H1 (cell line): ENCODE measurements around the gene SPATS2L. TPM values are rescaled to one million over a fixed set of nuclear protein-coding genes. Genes with fewer than 3 reads are reported as not detected.

Experiments used
- CTCF ChIA-PET: fragments of 300-600 bp; sonication (Branson Sonifier 250); formaldehyde crosslinking; loops from one replicate; lab custom pipeline; 2021; ENCODE audit not compliant: partially characterized antibody; lab: Charles Lee
- POLR2A ChIA-PET: fragments of 300-600 bp; sonication (Branson Sonifier 250); formaldehyde crosslinking; loops from one replicate; lab custom pipeline; 2021; ENCODE audit warnings: inconsistent platforms; ENCODE audit not compliant: partially characterized antibody; lab: Charles Lee
- DNase-seq, 2 experiments: peaks; one replicate each; pipeline versions ENCODE4 v3.0.0 to v3.0.0-alpha.2; 2010 to 2022; ENCODE audit warnings: low spot score in 2 of 2, low read depth in 1 of 2, mixed read lengths in 1 of 2
- FAIRE-seq: peaks from 2 replicates; lab custom pipeline; 2011; peaks lifted over from hg19 to GRCh38; lab: Jason Lieb, UNC
- H2AFZ ChIP-seq: 2 replicates; pipeline ENCODE4 v1.8.1; 2012; ENCODE audit warnings: low read length, inconsistent platforms
- H2AK5ac ChIP-seq: 2 replicates; pipeline ENCODE4 v1.6.1; 2013; ENCODE audit warnings: low read depth, low read length
- H2BK120ac ChIP-seq: replicated peaks from 2 replicates; pipeline ENCODE3; 2013; ENCODE audit warnings: low read depth, low read length, inconsistent platforms
- H2BK12ac ChIP-seq: 2 replicates; pipeline ENCODE4 v1.6.1; 2013; ENCODE audit warnings: low read depth, low read length
- H2BK15ac ChIP-seq: 2 replicates; pipeline ENCODE4 v1.6.1; 2013; ENCODE audit warnings: low read length
- H2BK20ac ChIP-seq: 2 replicates; pipeline ENCODE4 v1.6.1; 2013; ENCODE audit warnings: low read length
- H2BK5ac ChIP-seq: 2 replicates; pipeline ENCODE4 v1.6.1; 2013; ENCODE audit warnings: low read depth, low read length
- H3K14ac ChIP-seq: 2 replicates; pipeline ENCODE4 v1.6.1; 2013; ENCODE audit warnings: inconsistent platforms; ENCODE audit not compliant: insufficient read length
- H3K18ac ChIP-seq: 2 replicates; pipeline ENCODE4 v1.6.1; 2013; ENCODE audit warnings: low read length; ENCODE audit errors: extremely low read depth
- H3K23ac ChIP-seq: 2 replicates; pipeline ENCODE4 v1.6.1; 2013; ENCODE audit warnings: inconsistent platforms; ENCODE audit not compliant: insufficient read length
- H3K23me2 ChIP-seq: 2 replicates; pipeline ENCODE4 v1.6.1; 2013; ENCODE audit warnings: low read depth, low read length
- H3K27ac ChIP-seq: 2 replicates; pipeline ENCODE4 v1.6.1; 2011; ENCODE audit warnings: low read depth, low read length, inconsistent platforms
- H3K27me3 ChIP-seq, 4 experiments: replicated peaks in 1 of 4; 1 replicate in 1 of 4; 2 replicates in 3 of 4; pipeline versions ENCODE4 v1.6.1 to v1.8.1; 2011 to 2013; ENCODE audit warnings: low read length in 3 of 4, mild to moderate bottlenecking in 3 of 4, inconsistent platforms in 2 of 4, mixed read lengths in 2 of 4, moderate library complexity in 1 of 4; ENCODE audit not compliant: control insufficient read depth in 3 of 4, insufficient read depth in 3 of 4; ENCODE audit errors: extremely low read depth in 1 of 4
- H3K36me3 ChIP-seq, 4 experiments: 2 replicates each; pipeline versions ENCODE4 v1.6.1 to v1.8.1; 2011 to 2013; ENCODE audit warnings: mild to moderate bottlenecking in 4 of 4, low read length in 3 of 4, moderate library complexity in 2 of 4, control low read depth in 1 of 4, inconsistent platforms in 1 of 4; ENCODE audit not compliant: insufficient read depth in 4 of 4, control insufficient read depth in 2 of 4
- H3K4ac ChIP-seq: replicated peaks from 2 replicates; pipeline ENCODE3; 2013; ENCODE audit warnings: low read length, low read depth, mixed read lengths, inconsistent platforms; ENCODE audit not compliant: insufficient read length
- H3K4me1 ChIP-seq, 4 experiments: replicated peaks in 1 of 4; 1 replicate in 1 of 4; 2 replicates in 3 of 4; pipeline versions ENCODE4 v1.6.1 to v1.8.1; 2011 to 2013; ENCODE audit warnings: low read length in 3 of 4, inconsistent platforms in 2 of 4, mixed read lengths in 1 of 4; ENCODE audit not compliant: insufficient read depth in 4 of 4, control insufficient read depth in 3 of 4
- H3K4me2 ChIP-seq, 2 experiments: 2 replicates each; pipeline versions ENCODE4 v1.6.1 to v1.8.1; 2011 to 2013; ENCODE audit warnings: low read depth in 2 of 2, low read length in 2 of 2, control low read depth in 1 of 2, inconsistent platforms in 1 of 2, mild to moderate bottlenecking in 1 of 2; ENCODE audit not compliant: insufficient read depth in 1 of 2
- H3K4me3 ChIP-seq, 4 experiments: fragments of 200-600, 300-600 bp in 1 of 4; sonication (generic), shearing (Covaris generic), sonication (Bioruptor Twin) in 1 of 4; 2 replicates each; pipeline versions ENCODE4 v1.5.1 to v1.8.1; 2011 to 2016; ENCODE audit warnings: low read length in 4 of 4, low read depth in 3 of 4, control low read depth in 2 of 4, inconsistent platforms in 2 of 4, mild to moderate bottlenecking in 2 of 4, mixed read lengths in 1 of 4, moderate library complexity in 1 of 4; ENCODE audit not compliant: insufficient read depth in 2 of 4; ENCODE audit errors: extremely low read depth in 1 of 4
- H3K56ac ChIP-seq: replicated peaks from 2 replicates; pipeline ENCODE3; 2013; ENCODE audit warnings: low read depth, mild to moderate bottlenecking, mixed read lengths, low read length, inconsistent platforms; ENCODE audit not compliant: insufficient read length
- H3K79me1 ChIP-seq: 2 replicates; pipeline ENCODE4 v1.6.1; 2013; ENCODE audit warnings: low read depth, low read length, control low read depth
- H3K79me2 ChIP-seq, 2 experiments: 2 replicates each; pipeline versions ENCODE4 v1.6.1 to v1.8.1; 2012 to 2013; ENCODE audit warnings: low read length in 2 of 2, mild to moderate bottlenecking in 2 of 2, inconsistent platforms in 1 of 2; ENCODE audit not compliant: insufficient read depth in 2 of 2, control insufficient read depth in 1 of 2
- H3K9ac ChIP-seq, 4 experiments: replicated peaks in 1 of 4; 1 replicate in 1 of 4; 2 replicates in 3 of 4; pipeline versions ENCODE4 v1.6.1 to v1.8.1; 2011 to 2013; ENCODE audit warnings: low read depth in 3 of 4, low read length in 3 of 4, control low read depth in 2 of 4, mild to moderate bottlenecking in 2 of 4, moderate library complexity in 2 of 4, inconsistent platforms in 1 of 4; ENCODE audit errors: extremely low read depth in 1 of 4
- H3K9me3 ChIP-seq, 2 experiments: 2 replicates each; pipeline versions ENCODE4 v1.6.1 to v1.8.1; 2012 to 2013; ENCODE audit warnings: mild to moderate bottlenecking in 2 of 2, moderate library complexity in 2 of 2, control low read depth in 1 of 2, inconsistent platforms in 1 of 2, low read depth in 1 of 2, low read length in 1 of 2, mixed read lengths in 1 of 2; ENCODE audit not compliant: insufficient read depth in 2 of 2
- H4K20me1 ChIP-seq, 2 experiments: replicated peaks in 1 of 2; 2 replicates each; pipeline versions ENCODE3 to v1.8.1; 2011 to 2013; ENCODE audit warnings: inconsistent platforms in 2 of 2, low read length in 2 of 2, mild to moderate bottlenecking in 1 of 2; ENCODE audit not compliant: insufficient read depth in 2 of 2, control insufficient read depth in 1 of 2
- H4K5ac ChIP-seq: 2 replicates; pipeline ENCODE4 v1.6.1; 2013; ENCODE audit warnings: low read length, low read depth, mixed read lengths, inconsistent platforms; ENCODE audit not compliant: insufficient read length
- H4K8ac ChIP-seq: 2 replicates; pipeline ENCODE4 v1.8.0; 2013; ENCODE audit warnings: mild to moderate bottlenecking, moderate library complexity, low read length, inconsistent platforms; ENCODE audit not compliant: insufficient read depth; ENCODE audit errors: extremely low read depth
- H4K91ac ChIP-seq: replicated peaks from 2 replicates; pipeline ENCODE3; 2013; ENCODE audit warnings: low read length, mixed read lengths, inconsistent platforms; ENCODE audit not compliant: insufficient read length
- MAFK ChIP-seq: IDR thresholded peaks from 2 replicates; pipeline ENCODE4 v1.6.1; 2012; ENCODE audit warnings: low read depth, mild to moderate bottlenecking, improper control_type of control experiment, low read length
- RAD21 ChIP-seq, 2 experiments: IDR thresholded peaks in 1 of 2; conservative IDR thresholded peaks in 1 of 2; 2 replicates each; pipeline ENCODE4 v1.6.1; 2011; ENCODE audit warnings: low read depth in 2 of 2, low read length in 2 of 2, improper control_type of control experiment in 1 of 2, inconsistent platforms in 1 of 2, mild to moderate bottlenecking in 1 of 2, moderate library complexity in 1 of 2
- TAF7 ChIP-seq: optimal IDR thresholded peaks from 2 replicates; pipeline ENCODE3; 2011; ENCODE audit warnings: low read depth, mild to moderate bottlenecking, inconsistent platforms, low read length, moderate library complexity, borderline replicate concordance
- WGBS, 2 experiments: shearing (Covaris generic) in 1 of 2; methylation state at CpG; one replicate each; pipeline versions ENCODE4 v1.1.6 to v1.1.7; 2013 to 2015; ENCODE audit warnings: low lambda C conversion rate in 2 of 2, mixed read lengths in 2 of 2, inconsistent platforms in 1 of 2, low coverage in 1 of 2, missing lambda C conversion rate in 1 of 2; ENCODE audit not compliant: insufficient replicate concordance in 2 of 2, insufficient coverage in 1 of 2, insufficient read length in 1 of 2; ENCODE audit errors: extremely low coverage in 1 of 2, missing lambda C conversion rate in 1 of 2; 5-methylcytosine and 5-hydroxymethylcytosine counted together
- polyA plus RNA-seq, 7 experiments: library from polyadenylated mRNA; depleted of rRNA in 3 of 7; stranded (reverse) in 5 of 7; unstranded in 2 of 7; fragments of >200 nt in 5 of 7; fragments of 200-250 nt in 2 of 7; gene quantifications; 1 replicate in 5 of 7; 2 replicates in 1 of 7; 4 replicates in 1 of 7; pipeline versions ENCODE4 v1.2.1 to v1.2.3, GENCODE V29; 2011 to 2013; ENCODE audit warnings: missing spikeins in 2 of 7, mixed read lengths in 2 of 7
- total RNA-seq: library from RNA; stranded (reverse); fragmentation: NEBNext Ultra II Directional; extraction: Animal tissue kit (Norgen Biotek cat#: 25700); gene quantifications from 2 replicates; pipeline ENCODE4 v1.2.1, GENCODE V29; 2021

Gene SPATS2L
- total and polyA plus RNA-seq, 2 of the 8 experiments (the other 6 are each of a cell fraction or from before 2014, with no cell fraction given) = 67.3 to 189 TPM

DNA sequence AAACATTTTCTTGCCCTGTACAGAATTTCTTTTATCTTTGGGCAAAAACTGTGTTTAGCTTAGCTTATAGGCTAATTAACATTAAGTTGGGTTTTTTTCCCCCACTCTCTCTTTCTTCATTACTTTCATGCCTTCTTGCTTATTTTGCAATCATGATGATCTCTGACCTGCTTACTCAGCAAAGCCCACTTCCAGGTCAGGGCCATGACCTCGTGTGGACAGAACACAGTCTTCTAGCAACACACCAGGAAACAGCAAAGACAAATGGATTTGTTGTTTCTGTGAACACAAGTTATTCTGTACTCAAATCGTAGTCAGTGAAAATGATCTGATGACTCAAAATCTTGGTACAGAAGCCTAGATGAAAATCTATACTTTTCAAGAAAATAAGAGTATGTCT is 60.7 kb downstream of the SPATS2L start:
- Histone ChIP-seq H3K79me2 (peaks cover 0 to 92% of the 10 kb centered on the region in 2 experiments; a peak in 3 of 4 replicates), H3K27ac (no peak overlapping the region)
- CTCF ChIA-PET = no interaction called here

More for the DNA sequence above, 60.7 kb downstream of the SPATS2L start:
- no peak overlapping the region for H2AFZ ChIP-seq
- FAIRE-seq (no peak), DNase-seq (no peak)
- peaks cover 9% of the 10 kb centered on the region for H3K79me1 ChIP-seq
- TF ChIP-seq MAFK (peak; percentile 68; the same call in 1 of the 2 replicates), RAD21 (IDR thresholded peaks at IDR 0.05 in 1 of 2, conservative IDR thresholded peaks at IDR 0.05 in 1 of 2; ENCODE audit: low read depth in 2 of 2, low read length in 2 of 2) (no peak), TAF7 (no peak)
- H3K36me3 ChIP-seq = peaks cover 0 to 7% (median 2%) of the 10 kb centered on the region in 4 experiments; a peak in 3 of 8 replicates
- no peak overlapping the region for H2BK120ac ChIP-seq
- no peak overlapping the region for H2AK5ac ChIP-seq
- no peaks in the 10 kb centered on the region for H3K23me2 ChIP-seq
- no peak overlapping the region for H4K91ac ChIP-seq
- H4K5ac ChIP-seq = no peak overlapping the region
- H2BK15ac ChIP-seq = no peak overlapping the region
- no peak overlapping the region for H3K4me2 ChIP-seq
- H2BK5ac ChIP-seq = no peak overlapping the region
- no peak overlapping the region for H3K4me3 ChIP-seq
- no peak overlapping the region for H3K56ac ChIP-seq
- H2BK20ac ChIP-seq = no peak overlapping the region
- POLR2A ChIA-PET = interaction anchor here (1.1 kb wide), 1 partner anchor 8 kb away, joined by 3 read pairs; no protein-coding TSS in a partner anchor
- H2BK12ac ChIP-seq = no peak overlapping the region
- no peaks in the 10 kb centered on the region for H3K9me3 ChIP-seq
- H3K27me3 ChIP-seq = no peaks in the 10 kb centered on the region
- H4K20me1 ChIP-seq = no peaks in the 10 kb centered on the region
- H3K9ac ChIP-seq = no peak overlapping the region; a peak in 1 of 7 replicates
- H3K14ac ChIP-seq = no peak overlapping the region
- H3K18ac ChIP-seq = no peak overlapping the region
- no peak overlapping the region for H3K23ac ChIP-seq
- WGBS, 2 experiments = 81% methylated on average over 2 of the region's 2 CpGs; no CpG with 5 or more reads in 1 of the 2 experiments
- H3K4ac ChIP-seq = no peak overlapping the region
- peaks cover 0 to 15% (median 8%) of the 10 kb centered on the region in 4 experiments; a peak in 2 of 7 replicates for H3K4me1 ChIP-seq
- H4K8ac ChIP-seq = no peak overlapping the region
